K562 (cell line): Measurements from ENCODE around the gene METRN. TPM values are rescaled to one million over a fixed set of nuclear protein-coding genes. Genes with fewer than 3 reads are reported as not detected.
A peak's percentile ranks its signal among the peaks of the same experiment; 100 is the strongest.

Experiments used
- BACH1 ChIP-seq: fragments of 200-800 bp; sonication (Bioruptor generic); IDR thresholded peaks from 2 replicates; pipeline ENCODE4 v1.6.1; 2016; ENCODE audit warnings: missing genetic modification characterization, missing compliant biosample characterization
- CAMTA2 ChIP-seq: fragments of 250-450 bp; sonication (Bioruptor Pico); conservative IDR thresholded peaks from 2 replicates; pipeline ENCODE4 v1.5.1; 2022
- E2F5 ChIP-seq: sonication (generic); formaldehyde crosslinking; IDR thresholded peaks from 2 replicates; pipeline ENCODE4 v1.8.0; 2022; ENCODE audit warnings: mild to moderate bottlenecking, missing genetic modification reagents
- E2F8 ChIP-seq: fragments of 450-650 bp; IDR thresholded peaks from 2 replicates; pipeline ENCODE4 v1.7.1; 2018; ENCODE audit warnings: mild to moderate bottlenecking, low read depth; ENCODE audit not compliant: partially characterized antibody
- EGR1 ChIP-seq: fragments of 450-650 bp; conservative IDR thresholded peaks from 2 replicates; pipeline ENCODE4 v1.6.1; 2017; ENCODE audit warnings: mild to moderate bottlenecking
- FOXM1 ChIP-seq, 2 experiments: fragments of 450-650 bp in 1 of 2; sonication (generic) in 1 of 2; formaldehyde crosslinking in 1 of 2; IDR thresholded peaks; 2 replicates each; pipeline versions ENCODE4 v1.6.1 to v1.9.0; 2017 to 2022; ENCODE audit warnings: low read depth in 2 of 2, mild to moderate bottlenecking in 2 of 2, missing genetic modification reagents in 1 of 2, moderate library complexity in 1 of 2
- GATAD2A ChIP-seq: fragments of 450-650 bp; IDR thresholded peaks from 2 replicates; pipeline ENCODE4 v1.6.1; 2017
- KAT7 ChIP-seq: sonication (generic); formaldehyde crosslinking; IDR thresholded peaks from 2 replicates; pipeline ENCODE4 v1.8.0; 2022; ENCODE audit warnings: missing genetic modification reagents, mild to moderate bottlenecking, borderline replicate concordance
- LCOR ChIP-seq: sonication (generic); formaldehyde crosslinking; IDR thresholded peaks from 2 replicates; pipeline ENCODE4 v1.8.0; 2022; ENCODE audit warnings: mild to moderate bottlenecking, missing genetic modification reagents
- MAFK ChIP-seq: IDR thresholded peaks from 2 replicates; pipeline ENCODE4 v1.6.1; 2011; ENCODE audit warnings: low read length, improper control_type of control experiment
- NBN ChIP-seq: fragments of 450-650 bp; IDR thresholded peaks from 2 replicates; pipeline ENCODE4 v1.6.1; 2016; ENCODE audit warnings: low read depth, mild to moderate bottlenecking
- PATZ1 ChIP-seq: fragments of 250-450 bp; sonication (Bioruptor Pico); IDR thresholded peaks from 2 replicates; pipeline ENCODE4 v1.5.0; 2020; ENCODE audit warnings: mild to moderate bottlenecking, borderline replicate concordance
- PML ChIP-seq: IDR thresholded peaks from 2 replicates; pipeline ENCODE4 v1.6.1; 2012; ENCODE audit warnings: low read length, inconsistent platforms
- PRPF4 ChIP-seq: fragments of 200-400 bp; formaldehyde crosslinking; IDR thresholded peaks from one replicate; pipeline ENCODE4 v1.6.1; 2017; ENCODE audit warnings: low read length, low read depth, mild to moderate bottlenecking; ENCODE audit not compliant: insufficient read depth, poor library complexity, severe bottlenecking
- RB1 ChIP-seq: fragments of 450-650 bp; IDR thresholded peaks from 2 replicates; pipeline ENCODE4 v1.6.1; 2017; ENCODE audit warnings: low read depth, mild to moderate bottlenecking
- RBM15 ChIP-seq: fragments of 200-400 bp; formaldehyde crosslinking; IDR thresholded peaks from 2 replicates; pipeline ENCODE4 v1.6.1; 2018; ENCODE audit warnings: mild to moderate bottlenecking, low read length, moderate library complexity; ENCODE audit not compliant: insufficient read depth
- SLC30A9 ChIP-seq: fragments of 250-450 bp; sonication (Bioruptor Pico); IDR thresholded peaks from 2 replicates; pipeline ENCODE4 v1.8.0; 2022; ENCODE audit warnings: mild to moderate bottlenecking, moderate library complexity
- SMAD2 ChIP-seq: fragments of 150-350 bp; IDR thresholded peaks from 2 replicates; pipeline ENCODE4 v1.6.1; 2014; ENCODE audit warnings: low read depth, mild to moderate bottlenecking, low read length
- SMARCE1 ChIP-seq: fragments of 450-650 bp; IDR thresholded peaks from 2 replicates; pipeline ENCODE4 v1.7.1; 2016; ENCODE audit warnings: mild to moderate bottlenecking
- SNRNP70 ChIP-seq: fragments of 200-400 bp; formaldehyde crosslinking; optimal IDR thresholded peaks from 2 replicates; pipeline ENCODE3; 2017; ENCODE audit warnings: low read depth, low read length
- U2AF1 ChIP-seq: fragments of 200-400 bp; formaldehyde crosslinking; optimal IDR thresholded peaks from 2 replicates; pipeline ENCODE3; 2017; ENCODE audit warnings: mild to moderate bottlenecking, low read depth, low read length, moderate library complexity
- ZBTB1 ChIP-seq: sonication (generic); formaldehyde crosslinking; IDR thresholded peaks from 2 replicates; pipeline ENCODE4 v1.8.1; 2023; ENCODE audit warnings: missing genetic modification reagents, low read depth, mild to moderate bottlenecking, borderline replicate concordance
- ZKSCAN3 ChIP-seq: fragments of 250-450 bp; sonication (Bioruptor Pico); IDR thresholded peaks from 2 replicates; pipeline ENCODE4 v1.4.0; 2020
- ZNF354B ChIP-seq: fragments of 250-450 bp; sonication (Bioruptor Pico); IDR thresholded peaks from 2 replicates; pipeline ENCODE4 v1.4.0; 2020
- ZSCAN32 ChIP-seq: fragments of 450-650 bp; formaldehyde crosslinking; IDR thresholded peaks from 2 replicates; pipeline ENCODE4 v1.4.0; 2020; ENCODE audit warnings: mild to moderate bottlenecking, moderate library complexity
- polyA plus RNA-seq, 8 experiments: library from polyadenylated mRNA; depleted of rRNA in 4 of 8; stranded (reverse) in 5 of 8; unstranded in 3 of 8; fragments of >200 nt; fragmentation: Nextera tagmentation in 2 of 8; fragmentation: Illumina TruSeq in 1 of 8; extraction: Ambion mirVana in 2 of 8; extraction: Trizol in 1 of 8; gene quantifications; 2 replicates each; pipeline versions ENCODE4 v1.2.1 to v1.2.3, GENCODE V29; 2011 to 2014; ENCODE audit warnings: inconsistent platforms in 1 of 8, missing spikeins in 1 of 8
- total RNA-seq, 7 experiments: library from RNA; depleted of rRNA in 6 of 7; stranded (reverse); fragments of >200 nt in 6 of 7; fragmentation: Illumina TruSeq in 2 of 7; extraction: Trizol in 2 of 7; gene quantifications; 2 replicates each; pipeline versions ENCODE4 v1.2.1 to v1.2.3, GENCODE V29; 2011 to 2021; ENCODE audit warnings: low replicate concordance in 1 of 7

METRN gene
- total and polyA plus RNA-seq, 9 of the 15 experiments (the other 6 are each of a cell fraction or from before 2014, with no cell fraction given): 0.20 to 89.8 (median 15.4) TPM

- TF ChIP-seq E2F8: peak; percentile 20
- TF ChIP-seq SNRNP70: no peak
- no peak for TF ChIP-seq CAMTA2 (CRISPR knock-in tag)
- peak; percentile 0 for TF ChIP-seq PRPF4
- no peak for TF ChIP-seq GATAD2A
- TF ChIP-seq SLC30A9 (CRISPR knock-in tag): no peak
- TF ChIP-seq RBM15: no peak
- peak; percentile 62; the same call in 1 of the 2 replicates for TF ChIP-seq ZBTB1
- TF ChIP-seq E2F5 (CRISPR knock-in tag): no peak
- TF ChIP-seq EGR1: peak; percentile 60
- no peak for TF ChIP-seq ZKSCAN3
- no peak for TF ChIP-seq PATZ1 (CRISPR knock-in tag)
- peak; percentile 58; the same call in 1 of the 2 replicates for TF ChIP-seq LCOR (CRISPR knock-in tag)
- TF ChIP-seq MAFK: no peak
- TF ChIP-seq PML: 0 out of 2 replicates have a peak, but pooled peaks have one; percentile 39
- peak; percentile 80; the same call in 1 of the 2 replicates for TF ChIP-seq KAT7 (CRISPR knock-in tag)
- no peak for TF ChIP-seq ZNF354B
- TF ChIP-seq SMARCE1: 0 out of 2 replicates have a peak, but pooled peaks have one; percentile 22
- no peak for TF ChIP-seq SMAD2
- 0 out of 2 replicates have a peak, but pooled peaks have one; percentile 38 for TF ChIP-seq NBN
- no peak; the same call in 1 of the 2 replicates for TF ChIP-seq RB1
- TF ChIP-seq BACH1 (tag): no peak
- no peak for TF ChIP-seq U2AF1
- no peak for TF ChIP-seq ZSCAN32 (CRISPR knock-in tag)
- no peak for TF ChIP-seq FOXM1 (IDR thresholded peaks at IDR 0.05; ENCODE audit: low read depth)
- no peak for TF ChIP-seq FOXM1 (CRISPR knock-in tag; IDR thresholded peaks at IDR 0.05; ENCODE audit: low read depth)
Measured at GRCh38 chr16:720447-720989, 5.6 kb downstream of the METRN start (continued).
